SK-N-SH treated with all-trans-retinoic acid at 6 μM for 48 hours (cell line): ENCODE measurements around the gene GLP1R.

Experiments used
- ATAC-seq: fragments of 200-7000 bp; cut with Tn5 transposase; 3 replicates; pipeline ENCODE4 v1.9.1; 2020; ENCODE audit warnings: mild to moderate bottlenecking, moderate library complexity
- ARNTL ChIP-seq: fragments of 450-650 bp; formaldehyde crosslinking; IDR thresholded peaks from 2 replicates; pipeline ENCODE4 v1.5.0; 2020; ENCODE audit warnings: low read depth, mild to moderate bottlenecking, moderate library complexity, borderline replicate concordance
- BACH2 ChIP-seq: fragments of 250-450 bp; sonication (Bioruptor Pico); IDR thresholded peaks from 2 replicates; pipeline ENCODE4 v1.9.0; 2021; ENCODE audit warnings: mild to moderate bottlenecking, borderline replicate concordance
- CREB5 ChIP-seq: fragments of 250-450 bp; sonication (Bioruptor Pico); IDR thresholded peaks from 2 replicates; pipeline ENCODE4 v1.5.1; 2020; ENCODE audit warnings: low read depth, mild to moderate bottlenecking, moderate library complexity
- CSDC2 ChIP-seq: fragments of 250-450 bp; sonication (Bioruptor Pico); IDR thresholded peaks from 2 replicates; pipeline ENCODE4 v1.5.0; 2020; ENCODE audit warnings: mild to moderate bottlenecking, moderate library complexity
- CSRNP3 ChIP-seq: fragments of 250-450 bp; sonication (Bioruptor Pico); IDR thresholded peaks from 2 replicates; pipeline ENCODE4 v1.5.1; 2021; ENCODE audit warnings: mild to moderate bottlenecking, moderate library complexity
- ESRRG ChIP-seq: fragments of 250-450 bp; sonication (Bioruptor Pico); IDR thresholded peaks from 2 replicates; pipeline ENCODE4 v1.6.1; 2021; ENCODE audit warnings: mild to moderate bottlenecking
- GLIS3 ChIP-seq: fragments of 250-450 bp; sonication (Bioruptor Pico); IDR thresholded peaks from 2 replicates; pipeline ENCODE4 v1.5.0; 2020; ENCODE audit warnings: mild to moderate bottlenecking, moderate library complexity
- ISL1 ChIP-seq: fragments of 250-450 bp; sonication (Bioruptor Pico); IDR thresholded peaks from 2 replicates; pipeline ENCODE4 v2.1.2; 2022; ENCODE audit warnings: mild to moderate bottlenecking, moderate library complexity
- OSR1 ChIP-seq: fragments of 250-450 bp; sonication (Bioruptor Pico); IDR thresholded peaks from 2 replicates; pipeline ENCODE4 v1.8.0; 2022; ENCODE audit warnings: moderate library complexity, mild to moderate bottlenecking, inconsistent platforms
- PATZ1 ChIP-seq: fragments of 250-450 bp; sonication (Bioruptor Pico); IDR thresholded peaks from 2 replicates; pipeline ENCODE4 v1.8.0; 2020; ENCODE audit warnings: mild to moderate bottlenecking, moderate library complexity, borderline replicate concordance
- POU6F1 ChIP-seq: fragments of 250-450 bp; sonication (Bioruptor Pico); IDR thresholded peaks from 2 replicates; pipeline ENCODE4 v1.8.0; 2021; ENCODE audit warnings: low read depth, mild to moderate bottlenecking, moderate library complexity, borderline replicate concordance
- PPARA ChIP-seq: fragments of 250-450 bp; sonication (Bioruptor Pico); IDR thresholded peaks from 2 replicates; pipeline ENCODE4 v1.5.0; 2020; ENCODE audit warnings: mild to moderate bottlenecking, borderline replicate concordance
- RARB ChIP-seq: fragments of 250-450 bp; sonication (Bioruptor Pico); IDR thresholded peaks from 2 replicates; pipeline ENCODE4 v1.8.0; 2021; ENCODE audit warnings: mild to moderate bottlenecking, moderate library complexity
- SNAI2 ChIP-seq: fragments of 250-450 bp; sonication (Bioruptor Pico); IDR thresholded peaks from 2 replicates; pipeline ENCODE4 v1.5.0; 2020; ENCODE audit warnings: mild to moderate bottlenecking, moderate library complexity
- TCF4 ChIP-seq: fragments of 250-450 bp; sonication (Bioruptor Pico); IDR thresholded peaks from 2 replicates; pipeline ENCODE4 v1.8.0; 2021; ENCODE audit warnings: mild to moderate bottlenecking, moderate library complexity, borderline replicate concordance
- TSHZ2 ChIP-seq: fragments of 250-450 bp; sonication (Bioruptor Pico); IDR thresholded peaks from 2 replicates; pipeline ENCODE4 v1.5.0; 2020; ENCODE audit warnings: mild to moderate bottlenecking, moderate library complexity
- ZC3H10 ChIP-seq: fragments of 250-450 bp; sonication (Bioruptor Pico); IDR thresholded peaks from 2 replicates; pipeline ENCODE4 v1.5.1; 2021; ENCODE audit warnings: mild to moderate bottlenecking, moderate library complexity
- ZFP3 ChIP-seq: fragments of 250-450 bp; sonication (Bioruptor Pico); IDR thresholded peaks from 2 replicates; pipeline ENCODE4 v1.5.0; 2020; ENCODE audit warnings: mild to moderate bottlenecking, moderate library complexity
- ZFP30 ChIP-seq: fragments of 450-650 bp; formaldehyde crosslinking; IDR thresholded peaks from 2 replicates; pipeline ENCODE4 v1.5.0; 2022; ENCODE audit warnings: mild to moderate bottlenecking, moderate library complexity
- ZNF70 ChIP-seq: fragments of 450-650 bp; formaldehyde crosslinking; IDR thresholded peaks from 2 replicates; pipeline ENCODE4 v1.5.0; 2020; ENCODE audit warnings: mild to moderate bottlenecking, moderate library complexity

GLP1R gene

GRCh38 chr6:39041072-39041471, 7.5 kb upstream of the GLP1R start:
- TF ChIP-seq CSRNP3 (CRISPR knock-in tag): no peak
- TF ChIP-seq TCF4 (CRISPR knock-in tag): no peak
- no peak for TF ChIP-seq PATZ1 (CRISPR knock-in tag)
- no peak for TF ChIP-seq ZC3H10 (CRISPR knock-in tag)
- no peak for TF ChIP-seq POU6F1 (CRISPR knock-in tag)
- TF ChIP-seq GLIS3 (CRISPR knock-in tag): no peak
- no peak for TF ChIP-seq BACH2 (CRISPR knock-in tag)
- TF ChIP-seq OSR1 (CRISPR knock-in tag): no peak
- no peak for TF ChIP-seq ARNTL (CRISPR knock-in tag)
- no peak for TF ChIP-seq ESRRG (CRISPR knock-in tag)
- TF ChIP-seq ZFP30 (CRISPR knock-in tag): no peak
- TF ChIP-seq TSHZ2: no peak
- TF ChIP-seq PPARA (CRISPR knock-in tag): no peak
- TF ChIP-seq ZNF70 (CRISPR knock-in tag): no peak
- no peak for TF ChIP-seq ISL1
- no peak for TF ChIP-seq CREB5 (CRISPR knock-in tag)
- no peak for TF ChIP-seq CSDC2 (CRISPR knock-in tag)
- TF ChIP-seq RARB (CRISPR knock-in tag): no peak
- no peak for TF ChIP-seq SNAI2
- TF ChIP-seq ZFP3 (CRISPR knock-in tag): no peak
- no peak for ATAC-seq

- no peak for TF ChIP-seq ZC3H10 (CRISPR knock-in tag)
- TF ChIP-seq GLIS3 (CRISPR knock-in tag): no peak
- no peak for TF ChIP-seq ISL1
- TF ChIP-seq OSR1 (CRISPR knock-in tag): no peak
- TF ChIP-seq TSHZ2: no peak
- no peak for TF ChIP-seq POU6F1 (CRISPR knock-in tag)
- TF ChIP-seq ESRRG (CRISPR knock-in tag): no peak
- TF ChIP-seq TCF4 (CRISPR knock-in tag): no peak
- TF ChIP-seq ZFP30 (CRISPR knock-in tag): no peak
Measured at GRCh38 chr6:39043776-39044175, 4.8 kb upstream of the GLP1R start.

More at GRCh38 chr6:39043776-39044175, 4.8 kb upstream of the GLP1R start:
- ATAC-seq: no peak
